Smooth muscle cell (in vitro differentiated cells): Measurements from ENCODE around the gene LRRC8E. TPM values are rescaled to one million over a fixed set of nuclear protein-coding genes. Genes with fewer than 3 reads are reported as not detected.

Source experiments
- DNase-seq: peaks from one replicate; lab custom pipeline; 2025; ENCODE audit not compliant: unreplicated experiment; lab: John Stamatoyannopoulos, UW
- H2AFZ ChIP-seq: fragments of 200-600 bp; sonication (generic); 2 replicates; pipeline ENCODE4 v1.6.0; 2016; ENCODE audit warnings: antibody characterized with exemption, low read depth, mild to moderate bottlenecking
- H3F3A ChIP-seq: fragments of 200-600 bp; sonication (generic); 2 replicates; pipeline ENCODE4 v1.6.0; 2017; ENCODE audit warnings: antibody characterized with exemption, low read depth
- H3K27ac ChIP-seq: fragments of 200-600 bp; sonication (generic); 2 replicates; pipeline ENCODE4 v1.5.1; 2016; ENCODE audit warnings: low read depth, mild to moderate bottlenecking
- H3K27me3 ChIP-seq: fragments of 200-600 bp; sonication (generic); 2 replicates; pipeline ENCODE4 v1.6.1; 2016; ENCODE audit warnings: low read depth, mild to moderate bottlenecking
- H3K36me3 ChIP-seq: fragments of 200-600 bp; sonication (generic); 2 replicates; pipeline ENCODE4 v1.5.1; 2016; ENCODE audit warnings: low read depth
- H3K4me1 ChIP-seq: fragments of 200-600 bp; sonication (generic); 2 replicates; pipeline ENCODE4 v1.5.1; 2016; ENCODE audit warnings: low read depth
- H3K4me2 ChIP-seq: fragments of 200-600 bp; sonication (generic); 2 replicates; pipeline ENCODE4 v1.6.0; 2016; ENCODE audit warnings: mild to moderate bottlenecking
- H3K4me3 ChIP-seq: fragments of 200-600 bp; sonication (generic); 2 replicates; pipeline ENCODE4 v1.5.1; 2016; ENCODE audit warnings: mild to moderate bottlenecking
- H3K79me2 ChIP-seq: fragments of 200-600 bp; sonication (generic); 2 replicates; pipeline ENCODE4 v1.6.0; 2016; ENCODE audit warnings: low read depth, mild to moderate bottlenecking
- H3K9ac ChIP-seq: fragments of 200-600 bp; sonication (generic); 2 replicates; pipeline ENCODE4 v1.6.0; 2016; ENCODE audit warnings: low read depth
- H3K9me3 ChIP-seq: fragments of 200-600 bp; sonication (generic); replicated peaks from 2 replicates; pipeline ENCODE4 v1.5.1; 2016; ENCODE audit warnings: low read depth
- H4K20me1 ChIP-seq: fragments of 200-600 bp; sonication (generic); 2 replicates; pipeline ENCODE4 v1.6.0; 2016; ENCODE audit warnings: low read depth
- WGBS: methylation state at CpG from one replicate; pipeline ENCODE4 v1.1.7; 2016; ENCODE audit warnings: low lambda C conversion rate; 5-methylcytosine and 5-hydroxymethylcytosine counted together
- polyA plus RNA-seq: library from polyadenylated mRNA; unstranded; fragments of >200 nt; fragmentation: Nextera tagmentation; extraction: Ambion mirVana; gene quantifications from 2 replicates; pipeline ENCODE4 v1.2.1, GENCODE V29; 2016
- total RNA-seq: library from RNA; depleted of rRNA; stranded (reverse); fragments of >200 nt; gene quantifications from 2 replicates; pipeline ENCODE4 v1.2.3, GENCODE V29; 2014
- TF ChIP-seq, protein P1 (sequence below): fragments of 200-600 bp; sonication (generic); IDR thresholded peaks from 2 replicates; pipeline ENCODE4 v1.5.1; 2017; ENCODE audit warnings: borderline replicate concordance, mild to moderate bottlenecking, antibody characterized with exemption; ENCODE audit not compliant: insufficient read depth, poor library complexity, severe bottlenecking

Gene LRRC8E
- total and polyA plus RNA-seq, 2 experiments from 2014 or later, result 7.4 to 7.8 TPM

DNA sequence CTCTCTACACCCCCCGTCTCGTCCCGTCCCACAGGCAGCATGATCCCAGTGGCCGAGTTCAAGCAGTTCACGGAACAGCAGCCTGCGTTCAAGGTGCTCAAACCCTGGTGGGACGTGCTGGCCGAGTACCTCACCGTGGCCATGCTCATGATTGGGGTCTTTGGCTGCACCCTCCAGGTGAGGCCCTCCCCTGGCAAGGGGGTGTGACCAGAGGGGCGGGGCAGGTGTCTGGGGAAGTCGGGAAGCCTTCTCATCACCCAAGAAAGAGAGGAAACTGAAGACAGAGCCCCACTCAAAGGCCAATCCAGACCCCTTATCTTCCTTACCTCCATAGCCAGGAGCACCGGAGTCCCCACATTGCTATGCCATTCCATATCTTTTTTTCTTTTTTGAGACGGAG lies 7.3 kb downstream of the LRRC8E start:
- TF ChIP-seq, protein P1, sequence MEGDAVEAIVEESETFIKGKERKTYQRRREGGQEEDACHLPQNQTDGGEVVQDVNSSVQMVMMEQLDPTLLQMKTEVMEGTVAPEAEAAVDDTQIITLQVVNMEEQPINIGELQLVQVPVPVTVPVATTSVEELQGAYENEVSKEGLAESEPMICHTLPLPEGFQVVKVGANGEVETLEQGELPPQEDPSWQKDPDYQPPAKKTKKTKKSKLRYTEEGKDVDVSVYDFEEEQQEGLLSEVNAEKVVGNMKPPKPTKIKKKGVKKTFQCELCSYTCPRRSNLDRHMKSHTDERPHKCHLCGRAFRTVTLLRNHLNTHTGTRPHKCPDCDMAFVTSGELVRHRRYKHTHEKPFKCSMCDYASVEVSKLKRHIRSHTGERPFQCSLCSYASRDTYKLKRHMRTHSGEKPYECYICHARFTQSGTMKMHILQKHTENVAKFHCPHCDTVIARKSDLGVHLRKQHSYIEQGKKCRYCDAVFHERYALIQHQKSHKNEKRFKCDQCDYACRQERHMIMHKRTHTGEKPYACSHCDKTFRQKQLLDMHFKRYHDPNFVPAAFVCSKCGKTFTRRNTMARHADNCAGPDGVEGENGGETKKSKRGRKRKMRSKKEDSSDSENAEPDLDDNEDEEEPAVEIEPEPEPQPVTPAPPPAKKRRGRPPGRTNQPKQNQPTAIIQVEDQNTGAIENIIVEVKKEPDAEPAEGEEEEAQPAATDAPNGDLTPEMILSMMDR, result no peak
- Histone ChIP-seq H3K4me3 (no peak overlapping the region), H3K9me3 (no peaks in the 10 kb centered on the region), H3K79me2 (no peaks in the 10 kb centered on the region), H3F3A (no peaks in the 10 kb centered on the region), H2AFZ (no peak overlapping the region), H3K4me2 (no peak overlapping the region), H3K27me3 (no peaks in the 10 kb centered on the region), H3K9ac (no peak overlapping the region), H3K4me1 (no peaks in the 10 kb centered on the region), H3K27ac (no peak overlapping the region), H4K20me1 (no peaks in the 10 kb centered on the region), H3K36me3 (no peaks in the 10 kb centered on the region)
- WGBS, result 93% methylated on average over 13 of the region's 13 CpGs
- DNase-seq, result no peak

DNA sequence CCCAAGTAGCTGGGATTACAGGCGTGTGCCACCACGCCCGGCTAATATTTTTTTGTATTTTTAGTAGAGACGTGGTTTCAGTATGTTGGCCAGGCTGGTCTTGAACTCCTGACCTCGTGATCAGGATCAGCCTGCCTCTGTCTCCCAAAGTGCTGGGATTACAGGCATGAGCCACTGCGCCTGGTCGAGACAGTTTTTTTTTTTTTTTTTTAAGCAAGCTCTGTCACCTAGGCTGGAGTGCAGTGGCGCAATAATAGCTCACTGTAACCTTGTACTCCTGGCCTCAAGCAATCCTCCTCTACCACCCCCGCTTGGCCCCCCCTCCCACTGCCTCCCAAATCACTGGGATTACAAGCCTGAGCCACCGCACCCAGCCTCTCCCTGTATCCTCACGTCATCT lies 9.0 kb downstream of the LRRC8E start:
- TF ChIP-seq, protein P1, result no peak

DNA sequence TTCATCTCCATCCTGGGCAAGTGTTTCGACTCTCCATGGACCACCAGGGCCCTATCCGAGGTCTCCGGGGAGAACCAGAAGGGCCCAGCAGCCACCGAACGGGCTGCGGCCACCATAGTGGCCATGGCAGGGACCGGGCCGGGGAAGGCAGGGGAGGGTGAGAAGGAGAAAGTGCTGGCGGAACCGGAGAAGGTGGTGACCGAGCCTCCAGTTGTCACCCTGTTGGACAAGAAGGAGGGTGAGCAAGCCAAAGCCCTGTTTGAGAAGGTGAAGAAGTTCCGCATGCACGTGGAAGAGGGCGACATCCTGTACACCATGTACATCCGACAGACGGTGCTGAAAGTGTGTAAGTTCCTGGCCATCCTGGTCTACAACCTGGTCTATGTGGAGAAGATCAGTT lies 10.7 kb downstream of the LRRC8E start:
- H3K4me3 ChIP-seq, result no peak overlapping the region
- H3K4me1 ChIP-seq, result peaks cover 4% of the 10 kb centered on the region
- no peaks in the 10 kb centered on the region for H3K36me3 ChIP-seq
- H3K27ac ChIP-seq, result no peak overlapping the region
- H3K79me2 ChIP-seq, result peaks cover 6% of the 10 kb centered on the region
- no peaks in the 10 kb centered on the region for H3F3A ChIP-seq
- H3K4me2 ChIP-seq, result no peak overlapping the region
- H3K9ac ChIP-seq, result no peak overlapping the region
- no peaks in the 10 kb centered on the region for H3K27me3 ChIP-seq
- DNase-seq, result no peak
- no peaks in the 10 kb centered on the region for H4K20me1 ChIP-seq
- TF ChIP-seq, protein P1, result no peak
- H2AFZ ChIP-seq, result no peak overlapping the region
- 96% methylated on average over 16 of the region's 16 CpGs for WGBS
- no peaks in the 10 kb centered on the region for H3K9me3 ChIP-seq

More for the DNA sequence above, 9.0 kb downstream of the LRRC8E start:
- Histone ChIP-seq H3K36me3 (no peaks in the 10 kb centered on the region), H3K4me3 (no peak overlapping the region), H4K20me1 (no peaks in the 10 kb centered on the region), H3K4me2 (no peak overlapping the region), H3K4me1 (no peaks in the 10 kb centered on the region), H3F3A (no peaks in the 10 kb centered on the region), H2AFZ (no peak overlapping the region), H3K9ac (no peak overlapping the region), H3K9me3 (no peaks in the 10 kb centered on the region), H3K79me2 (peaks cover under 1% of the 10 kb centered on the region), H3K27me3 (no peaks in the 10 kb centered on the region), H3K27ac (no peak overlapping the region)
- 93% methylated on average over 10 of the region's 11 CpGs for WGBS
- DNase-seq, result no peak

DNA sequence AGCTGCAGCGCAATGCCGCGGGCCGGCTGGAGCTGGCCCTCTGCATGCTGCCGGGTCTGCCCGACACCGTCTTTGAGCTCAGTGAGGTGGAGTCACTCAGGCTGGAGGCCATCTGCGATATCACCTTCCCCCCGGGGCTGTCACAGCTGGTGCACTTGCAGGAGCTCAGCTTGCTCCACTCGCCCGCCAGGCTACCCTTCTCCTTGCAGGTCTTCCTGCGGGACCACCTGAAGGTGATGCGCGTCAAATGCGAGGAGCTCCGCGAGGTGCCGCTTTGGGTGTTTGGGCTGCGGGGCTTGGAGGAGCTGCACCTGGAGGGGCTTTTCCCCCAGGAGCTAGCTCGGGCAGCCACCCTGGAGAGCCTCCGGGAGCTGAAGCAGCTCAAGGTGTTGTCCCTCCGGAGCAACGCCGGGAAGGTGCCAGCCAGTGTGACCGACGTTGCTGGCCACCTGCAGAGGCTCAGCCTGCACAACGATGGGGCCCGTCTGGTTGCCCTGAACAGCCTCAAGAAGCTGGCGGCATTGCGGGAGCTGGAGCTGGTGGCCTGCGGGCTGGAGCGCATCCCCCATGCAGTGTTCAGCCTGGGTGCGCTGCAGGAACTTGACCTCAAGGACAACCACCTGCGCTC lies 11.6 kb downstream of the LRRC8E start:
- no peak overlapping the region for H3K27ac ChIP-seq
- 98% methylated on average over 34 of the region's 34 CpGs for WGBS
- no peak for DNase-seq

More for the DNA sequence above, 11.6 kb downstream of the LRRC8E start:
- H2AFZ ChIP-seq, result no peak overlapping the region
- H3K9ac ChIP-seq, result no peak overlapping the region
- H3K4me2 ChIP-seq, result no peak overlapping the region
- H3F3A ChIP-seq, result no peaks in the 10 kb centered on the region
- H3K9me3 ChIP-seq, result no peaks in the 10 kb centered on the region
- H4K20me1 ChIP-seq, result peaks cover 8% of the 10 kb centered on the region
- peaks cover 15% of the 10 kb centered on the region for H3K79me2 ChIP-seq
- no peak overlapping the region for H3K4me3 ChIP-seq
- no peaks in the 10 kb centered on the region for H3K27me3 ChIP-seq
- TF ChIP-seq, protein P1, result no peak
- no peaks in the 10 kb centered on the region for H3K36me3 ChIP-seq
- H3K4me1 ChIP-seq, result peaks cover 10% of the 10 kb centered on the region
